ENCODE results near the gene NOS3. TPM values are rescaled to one million over a fixed set of nuclear protein-coding genes. Genes with fewer than 3 reads are reported as not detected.

Gene NOS3
- 1 to 10 TPM in 1 of 2 donors, under 1 TPM in 1; 0.69 to 7.0 TPM for total RNA-seq

GRCh38 chr7:150990416-150991186 lies at the start of gene NOS3:
Gene NOS3 (plus strand): TSS chr7:150991017. CDS start chr7:150993804, 2,787 bp downstream.

GRCh38 chr7:150978126-150978789 lies 12.6 kb upstream of the NOS3 start, which contains the start of gene KCNH2:
Gene KCNH2 (minus strand): TSS chr7:150978321. CDS start chr7:150977913, 408 bp downstream.

GRCh38 chr7:151024435-151025056 lies 33.7 kb downstream of the NOS3 start, which contains the start of gene ATG9B:
Gene ATG9B (minus strand): TSS chr7:151024494. CDS start chr7:151024423, 71 bp downstream.

GRCh38 chr7:151028131-151028947 lies 37.5 kb downstream of the NOS3 start, which contains the start of gene ABCB8:
Gene ABCB8 (plus strand): TSS chr7:151028450. CDS start chr7:151028516, 66 bp downstream.

GRCh38 chr7:151047976-151048815 lies 57.4 kb downstream of the NOS3 start, which contains the start of gene ASIC3:
Gene ASIC3 (plus strand): TSS chr7:151048531. CDS start chr7:151048886, 355 bp downstream.

GRCh38 chr7:151057506-151057988 lies 66.7 kb downstream of the NOS3 start, which contains the start of gene CDK5:
Gene CDK5 (minus strand): TSS chr7:151057897. CDS start chr7:151057848, 49 bp downstream.

GRCh38 chr7:151059367-151060112 lies 68.7 kb downstream of the NOS3 start, which contains the start of gene SLC4A2:
Gene SLC4A2 (plus strand): TSS chr7:151059589. CDS start chr7:151061988, 2,399 bp downstream.

Other genes starting within 250 kb of the NOS3 start
- gene TMEM176B, start 190.7 kb upstream of the NOS3 start, total RNA-seq = not detected
- not detected for gene TMEM176A, start 190.2 kb upstream of the NOS3 start, total RNA-seq
- gene AOC1, start 138.5 kb upstream of the NOS3 start, total RNA-seq = not detected
- gene KCNH2, start 12.7 kb upstream of the NOS3 start, total RNA-seq = not detected
- under 1 TPM in 1 of 2 donors, not detected in 1; under 0.01 TPM for gene ATG9B, start 33.5 kb downstream of the NOS3 start, total RNA-seq
- 10 to 100 TPM; 36.6 to 44.4 TPM for gene ABCB8, start 37.4 kb downstream of the NOS3 start, total RNA-seq
- gene ASIC3, start 57.5 kb downstream of the NOS3 start, total RNA-seq = 1 to 10 TPM in 1 of 2 donors, under 1 TPM in 1; 0.33 to 1.0 TPM
- gene CDK5, start 66.9 kb downstream of the NOS3 start, total RNA-seq = 10 to 100 TPM; 28.2 to 31.6 TPM
- gene SLC4A2, start 68.6 kb downstream of the NOS3 start, total RNA-seq = 100 to 1,000 TPM in 1 of 2 donors, 10 to 100 TPM in 1; 85.3 to 111 TPM
- gene FASTK, start 89.8 kb downstream of the NOS3 start, total RNA-seq = 10 to 100 TPM; 74.3 to 86.0 TPM
- 10 to 100 TPM; 15.1 to 20.6 TPM for gene TMUB1, start 92.5 kb downstream of the NOS3 start, total RNA-seq
- 100 to 1,000 TPM in 1 of 2 donors, 10 to 100 TPM in 1; 66.1 to 100 TPM for gene AGAP3, start 95.5 kb downstream of the NOS3 start, total RNA-seq
- gene GBX1, start 176.7 kb downstream of the NOS3 start, total RNA-seq = not detected
- not detected for gene ASB10, start 196.2 kb downstream of the NOS3 start, total RNA-seq
- gene H2BK1, start 219.5 kb downstream of the NOS3 start, total RNA-seq = not detected
- 10 to 100 TPM; 54.0 to 78.6 TPM for gene ABCF2, start 236.2 kb downstream of the NOS3 start, total RNA-seq
- gene CHPF2, start 241.5 kb downstream of the NOS3 start, total RNA-seq = 10 to 100 TPM; 32.6 to 37.9 TPM